ENCODE data around the gene STOML2.

STOML2 gene

GRCh38 chr9:35091536-35091935, 11.4 kb downstream of the STOML2 start:
- DNase-seq (ENCODE audit: low read depth) = no peak
- no peak overlapping the region for H3K4me3 ChIP-seq (ENCODE audit: low read depth, low read length)
- TF ChIP-seq MYC (IDR thresholded peaks at IDR 0.05; ENCODE audit: low read depth, low read length) = no peak

GRCh38 chr9:35089434-35089833, 13.5 kb downstream of the STOML2 start:
- no peak for DNase-seq (ENCODE audit: low read depth)
- H3K4me3 ChIP-seq (ENCODE audit: low read depth, low read length) = no peak overlapping the region
- TF ChIP-seq MAX (IDR thresholded peaks at IDR 0.05; ENCODE audit: low read depth, low read length) = no peak
- no peak for TF ChIP-seq MYC (IDR thresholded peaks at IDR 0.05; ENCODE audit: low read depth, low read length)
- TF ChIP-seq POLR2A (IDR thresholded peaks at IDR 0.05; ENCODE audit: extremely low read depth, insufficient read length) = no peak
- no peak for TF ChIP-seq CTCF (IDR thresholded peaks at IDR 0.05; ENCODE audit: low read depth, low read length)

GRCh38 chr9:35085078-35085477, 17.9 kb downstream of the STOML2 start:
- no peak overlapping the region for H3K4me3 ChIP-seq (ENCODE audit: low read depth, low read length)
- TF ChIP-seq MYC (IDR thresholded peaks at IDR 0.05; ENCODE audit: low read depth, low read length) (no peak), CTCF (IDR thresholded peaks at IDR 0.05; ENCODE audit: low read depth, low read length) (no peak), POLR2A (IDR thresholded peaks at IDR 0.05; ENCODE audit: extremely low read depth, insufficient read length) (no peak), MAX (IDR thresholded peaks at IDR 0.05; ENCODE audit: low read depth, low read length) (no peak)
- DNase-seq (ENCODE audit: low read depth) = no peak

GRCh38 chr9:35079426-35080341, 23.2 kb downstream of the STOML2 start, which contains the start of gene FANCG:
TSS of gene FANCG (minus strand) at chr9:35079942. CDS start at chr9:35079524, 418 bp downstream.
- TF ChIP-seq CTCF (IDR thresholded peaks at IDR 0.05; ENCODE audit: low read depth, low read length) (peak; percentile 1), MYC (IDR thresholded peaks at IDR 0.05; ENCODE audit: low read depth, low read length) (peak; percentile 75), MAX (IDR thresholded peaks at IDR 0.05; ENCODE audit: low read depth, low read length) (peak; percentile 85), POLR2A (IDR thresholded peaks at IDR 0.05; ENCODE audit: extremely low read depth, insufficient read length) (peak; percentile 86)
- DNase-seq (ENCODE audit: low read depth) = peak; percentile 99
- peak within 1 kb of the TSS; percentile 96 for H3K4me3 ChIP-seq (ENCODE audit: low read depth, low read length)

GRCh38 chr9:35079041-35079425, 23.9 kb downstream of the STOML2 start:
- peak overlapping the region; percentile 96 for H3K4me3 ChIP-seq (ENCODE audit: low read depth, low read length)
- peak; percentile 46 for DNase-seq (ENCODE audit: low read depth)
- TF ChIP-seq POLR2A (IDR thresholded peaks at IDR 0.05; ENCODE audit: extremely low read depth, insufficient read length) = no peak
- no peak for TF ChIP-seq MAX (IDR thresholded peaks at IDR 0.05; ENCODE audit: low read depth, low read length)
- no peak for TF ChIP-seq MYC (IDR thresholded peaks at IDR 0.05; ENCODE audit: low read depth, low read length)
- no peak for TF ChIP-seq CTCF (IDR thresholded peaks at IDR 0.05; ENCODE audit: low read depth, low read length)

- TF ChIP-seq POLR2A (IDR thresholded peaks at IDR 0.05; ENCODE audit: extremely low read depth, insufficient read length) (no peak), MAX (IDR thresholded peaks at IDR 0.05; ENCODE audit: low read depth, low read length) (no peak), MYC (IDR thresholded peaks at IDR 0.05; ENCODE audit: low read depth, low read length) (no peak), CTCF (IDR thresholded peaks at IDR 0.05; ENCODE audit: low read depth, low read length) (no peak)
- no peak for DNase-seq (ENCODE audit: low read depth)
- H3K4me3 ChIP-seq (ENCODE audit: low read depth, low read length) = peak overlapping the region; percentile 96
Observed at GRCh38 chr9:35078066-35078465, 24.9 kb downstream of the STOML2 start.
